ENCODE data around the gene KLF16.

KLF16 gene

GRCh38 chr19:1807030-1807694, 56.2 kb downstream of the KLF16 start:
- DNase-seq (ENCODE audit: low spot score): no peak

- DNase-seq (ENCODE audit: low spot score): no peak
Measured at GRCh38 chr19:1806184-1807029, 57.0 kb downstream of the KLF16 start.

- DNase-seq (ENCODE audit: low spot score): no peak
Measured at GRCh38 chr19:1805401-1806183, 57.8 kb downstream of the KLF16 start.

GRCh38 chr19:1804858-1805257, 58.5 kb downstream of the KLF16 start:
- DNase-seq (ENCODE audit: low spot score): no peak
